Kidney tubule cell (primary cell): Measurements from ENCODE around the gene HCRTR1.

Source experiments
- DNase-seq: peaks from one replicate; pipeline ENCODE4 v3.0.0-alpha.2; 2018; ENCODE audit warnings: low spot score

The HCRTR1 gene

GRCh38 chr1:31667065-31667785 lies 49.7 kb downstream of the HCRTR1 start:
- DNase-seq: no peak

- no peak for DNase-seq
Observed at GRCh38 chr1:31668303-31668883, 50.9 kb downstream of the HCRTR1 start.

GRCh38 chr1:31669433-31669785 lies 51.9 kb downstream of the HCRTR1 start:
- DNase-seq: no peak

GRCh38 chr1:31669786-31670592 lies 52.5 kb downstream of the HCRTR1 start:
- DNase-seq: peak; percentile 71

- DNase-seq: no peak
Observed at GRCh38 chr1:31670593-31670964, 53.1 kb downstream of the HCRTR1 start.

GRCh38 chr1:31671147-31671546 lies 53.7 kb downstream of the HCRTR1 start:
- DNase-seq: no peak

- DNase-seq: no peak
Observed at GRCh38 chr1:31671561-31672201, 54.2 kb downstream of the HCRTR1 start.

- no peak for DNase-seq
Observed at GRCh38 chr1:31672986-31673385, 55.5 kb downstream of the HCRTR1 start.

- DNase-seq: no peak
Observed at GRCh38 chr1:31673433-31673832, 55.9 kb downstream of the HCRTR1 start.

GRCh38 chr1:31674626-31675025 lies 57.1 kb downstream of the HCRTR1 start:
- DNase-seq: no peak

GRCh38 chr1:31675161-31675560 lies 57.7 kb downstream of the HCRTR1 start:
- DNase-seq: no peak

- no peak for DNase-seq
Observed at GRCh38 chr1:31675756-31676155, 58.3 kb downstream of the HCRTR1 start.
